Measurements from ENCODE around the gene ZFP36L1. TPM values are rescaled to one million over a fixed set of nuclear protein-coding genes. Genes with fewer than 3 reads are reported as not detected.

ZFP36L1 gene
- total RNA-seq, 3 donors from 2014 or later: 179 to 242 (median 210) TPM

- ATAC-seq: peak; percentile 48 to 50
- no peaks in the 10 kb centered on the region for H3K27me3 Mint-ChIP-seq (ENCODE audit: low read depth)
- DNase-seq: peak; percentile 80
- no peaks in the 10 kb centered on the region for H3K9me3 Mint-ChIP-seq
- H3K4me1 Mint-ChIP-seq (ENCODE audit: low read depth): peaks cover 50% of the 10 kb centered on the region
- peaks cover 9% of the 10 kb centered on the region for H3K36me3 Mint-ChIP-seq (ENCODE audit: insufficient read depth)
- H3K4me3 Mint-ChIP-seq: peak overlapping the region; percentile 96
Observed at GRCh38 chr14:68795597-68796417, 2.9 kb upstream of the ZFP36L1 start.

DNA sequence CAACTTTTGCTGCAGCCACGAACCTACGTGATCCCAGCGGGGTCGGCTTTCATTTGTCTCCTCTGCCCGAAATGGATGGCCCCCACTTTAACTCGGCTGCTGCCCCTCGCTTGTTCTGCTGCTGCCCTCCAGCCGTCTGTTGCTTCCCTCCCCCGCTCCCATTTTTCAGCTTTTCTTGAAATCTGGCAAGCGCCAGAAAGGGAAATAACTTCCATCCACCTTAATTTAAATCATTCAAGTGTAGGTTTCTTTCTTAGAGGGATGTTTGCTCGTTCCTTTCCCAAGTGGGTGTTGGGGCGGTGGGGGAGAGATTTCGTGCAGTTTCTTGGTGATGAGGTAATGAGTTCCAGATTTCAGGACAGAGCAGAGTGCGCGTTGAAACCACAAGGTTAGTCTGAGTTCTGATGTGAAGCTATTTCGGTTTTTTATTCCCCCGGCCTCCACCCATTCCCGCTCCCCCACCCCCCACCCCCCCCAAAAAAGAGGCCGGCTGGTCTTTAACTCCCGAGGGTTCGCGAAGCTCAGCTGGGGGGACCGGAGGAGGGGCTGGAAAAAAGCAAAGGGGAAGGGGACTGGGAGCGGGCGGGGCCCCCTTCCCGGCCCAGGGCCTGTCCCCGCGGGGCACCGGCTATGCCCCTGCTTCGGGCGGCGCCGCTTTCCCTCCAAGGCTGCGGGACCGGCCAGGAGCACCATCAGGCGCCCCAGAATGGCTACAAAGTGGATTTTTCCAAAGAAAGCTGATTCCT is 2.2 kb upstream of the ZFP36L1 start:
- H3K9me3 Mint-ChIP-seq: no peaks in the 10 kb centered on the region
- H3K36me3 Mint-ChIP-seq (ENCODE audit: insufficient read depth): peaks cover 16% of the 10 kb centered on the region
- ATAC-seq (peak; percentile 13 to 14), DNase-seq (peak; percentile 47)
- no peaks in the 10 kb centered on the region for H3K27me3 Mint-ChIP-seq (ENCODE audit: low read depth)
- H3K4me1 Mint-ChIP-seq (ENCODE audit: low read depth): peaks cover 45% of the 10 kb centered on the region
- peak overlapping the region; percentile 96 for H3K4me3 Mint-ChIP-seq

- peaks cover 45% of the 10 kb centered on the region for H3K4me1 Mint-ChIP-seq (ENCODE audit: low read depth)
- ATAC-seq: peak; percentile 27 to 30
- peaks cover 23% of the 10 kb centered on the region for H3K36me3 Mint-ChIP-seq (ENCODE audit: insufficient read depth)
- peak overlapping the region; percentile 96 for H3K4me3 Mint-ChIP-seq
- H3K27me3 Mint-ChIP-seq (ENCODE audit: low read depth): no peaks in the 10 kb centered on the region
- H3K9me3 Mint-ChIP-seq: no peaks in the 10 kb centered on the region
- peak; percentile 86 for DNase-seq
Observed at GRCh38 chr14:68794130-68794850, 1.4 kb upstream of the ZFP36L1 start.

GRCh38 chr14:68793734-68794129 is 865 bp upstream of the ZFP36L1 start:
- no peaks in the 10 kb centered on the region for H3K27me3 Mint-ChIP-seq (ENCODE audit: low read depth)
- no peak for DNase-seq
- no peaks in the 10 kb centered on the region for H3K9me3 Mint-ChIP-seq
- peaks cover 28% of the 10 kb centered on the region for H3K36me3 Mint-ChIP-seq (ENCODE audit: insufficient read depth)
- ATAC-seq: no peak
- peak overlapping the region; percentile 96 for H3K4me3 Mint-ChIP-seq
- H3K4me1 Mint-ChIP-seq (ENCODE audit: low read depth): peaks cover 47% of the 10 kb centered on the region

GRCh38 chr14:68792678-68792978 is 239 bp downstream of the ZFP36L1 start:
- peak overlapping the region; percentile 96 for H3K4me3 Mint-ChIP-seq
- no peaks in the 10 kb centered on the region for H3K9me3 Mint-ChIP-seq
- DNase-seq (no peak), ATAC-seq (no peak)
- no peaks in the 10 kb centered on the region for H3K27me3 Mint-ChIP-seq (ENCODE audit: low read depth)
- H3K4me1 Mint-ChIP-seq (ENCODE audit: low read depth): peaks cover 45% of the 10 kb centered on the region
- peaks cover 35% of the 10 kb centered on the region for H3K36me3 Mint-ChIP-seq (ENCODE audit: insufficient read depth)

DNA sequence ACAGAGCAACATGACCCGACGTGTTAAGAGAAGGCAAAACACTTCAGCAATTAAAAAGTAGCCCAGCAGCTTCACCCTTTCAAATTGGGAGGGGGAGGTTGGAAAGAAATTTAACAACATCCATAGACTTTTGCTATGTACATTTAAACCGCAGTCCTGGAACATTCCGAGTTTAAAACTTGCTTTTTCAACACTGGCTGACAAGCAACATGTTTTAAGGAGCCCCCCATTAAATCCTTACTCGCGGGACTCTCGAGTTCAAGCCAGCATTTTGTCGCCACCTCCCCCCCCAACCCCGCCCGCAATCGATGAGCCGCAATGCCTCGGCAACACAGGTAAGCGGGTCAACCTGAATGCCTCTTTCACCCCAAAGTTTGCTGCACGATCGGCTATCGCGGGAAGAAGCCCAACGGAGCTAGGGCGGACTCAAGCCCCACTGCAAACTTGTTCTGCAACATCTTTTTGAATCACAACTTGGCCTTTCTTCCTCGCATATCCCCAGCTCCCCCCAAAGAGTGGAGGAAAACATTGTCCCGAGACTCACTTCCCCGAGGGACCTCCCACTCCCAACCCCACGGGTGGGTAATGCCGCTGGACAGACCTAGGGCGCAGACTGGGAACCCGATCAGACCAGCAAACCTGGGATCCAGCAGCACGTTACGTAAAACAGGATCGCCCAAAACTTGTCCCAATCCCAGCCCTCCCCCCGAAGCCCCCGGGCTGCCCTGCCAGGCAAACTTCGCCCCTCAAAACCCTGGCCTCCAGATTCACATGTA is 777 bp downstream of the ZFP36L1 start:
- Mint-ChIP-seq H3K9me3 (no peaks in the 10 kb centered on the region), H3K4me1 (ENCODE audit: low read depth) (peaks cover 45% of the 10 kb centered on the region), H3K4me3 (peak overlapping the region; percentile 96), H3K27me3 (ENCODE audit: low read depth) (no peaks in the 10 kb centered on the region), H3K36me3 (ENCODE audit: insufficient read depth) (peaks cover 39% of the 10 kb centered on the region)
- no peak for DNase-seq
- no peak for ATAC-seq

DNA sequence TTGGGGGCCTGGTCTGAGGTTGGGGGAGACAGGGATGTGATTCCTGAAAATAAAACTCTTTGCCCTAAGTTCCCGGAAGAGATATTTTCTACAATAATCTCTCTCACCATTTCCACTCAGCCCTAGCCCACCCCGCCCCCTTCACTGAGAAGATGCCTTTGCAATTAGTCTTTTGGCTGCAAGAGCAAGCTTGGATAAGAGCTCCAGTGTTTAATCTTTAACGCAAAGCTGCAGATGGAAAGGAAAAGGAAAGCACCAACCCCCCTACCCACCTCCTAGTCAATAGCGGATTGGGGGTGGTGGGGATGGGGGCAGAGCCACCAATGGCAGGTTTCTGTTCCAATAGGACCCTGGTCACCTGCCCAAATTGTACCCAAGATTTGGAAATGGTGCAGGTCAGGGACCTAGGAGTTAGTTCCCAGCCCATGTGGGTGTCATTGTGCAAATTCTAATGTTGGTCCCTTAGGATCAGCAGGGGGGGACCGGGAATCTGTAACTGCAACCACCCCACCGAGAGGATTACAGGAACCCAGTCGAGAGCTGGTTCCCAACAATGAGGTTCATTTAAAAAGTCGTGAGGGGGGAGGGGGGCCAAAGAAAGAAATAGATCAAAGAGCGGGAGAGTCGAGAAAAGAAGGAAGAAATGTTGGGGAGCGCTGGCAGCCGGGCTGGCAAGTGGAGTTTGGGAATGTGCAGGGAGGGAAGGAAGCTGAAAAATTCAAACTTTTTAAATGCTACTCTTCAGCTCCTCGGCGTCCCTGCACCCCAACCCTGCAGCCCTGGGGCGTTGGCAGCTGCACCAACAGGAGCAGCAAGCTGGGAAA is 1.6 kb downstream of the ZFP36L1 start:
- peaks cover 43% of the 10 kb centered on the region for H3K36me3 Mint-ChIP-seq (ENCODE audit: insufficient read depth)
- H3K9me3 Mint-ChIP-seq: no peaks in the 10 kb centered on the region
- DNase-seq: no peak
- H3K4me1 Mint-ChIP-seq (ENCODE audit: low read depth): peaks cover 45% of the 10 kb centered on the region
- no peak for ATAC-seq
- H3K4me3 Mint-ChIP-seq: peak overlapping the region; percentile 96
- no peaks in the 10 kb centered on the region for H3K27me3 Mint-ChIP-seq (ENCODE audit: low read depth)

DNA sequence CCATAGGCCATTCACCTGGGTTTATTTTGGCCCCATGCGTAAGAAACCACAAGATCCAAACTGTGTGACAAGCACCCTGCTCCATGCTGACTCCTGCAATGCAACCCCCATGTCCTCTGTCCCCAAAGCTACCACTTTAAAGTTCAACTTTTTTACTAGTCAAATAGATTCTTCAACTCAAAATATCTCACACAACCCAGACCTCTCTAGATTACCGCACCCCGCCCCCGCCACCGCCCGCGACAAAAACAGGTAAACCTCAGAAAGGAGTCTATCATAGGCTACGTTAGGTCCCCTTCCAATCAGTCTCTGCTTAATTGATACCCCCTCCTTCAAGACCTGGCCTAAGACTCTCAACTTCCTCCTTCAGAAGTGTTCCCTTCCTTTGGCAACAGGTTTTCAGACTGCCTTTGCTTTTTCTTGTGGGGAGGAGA is 2.2 kb downstream of the ZFP36L1 start:
- peak; percentile 16 to 19 for ATAC-seq

DNA sequence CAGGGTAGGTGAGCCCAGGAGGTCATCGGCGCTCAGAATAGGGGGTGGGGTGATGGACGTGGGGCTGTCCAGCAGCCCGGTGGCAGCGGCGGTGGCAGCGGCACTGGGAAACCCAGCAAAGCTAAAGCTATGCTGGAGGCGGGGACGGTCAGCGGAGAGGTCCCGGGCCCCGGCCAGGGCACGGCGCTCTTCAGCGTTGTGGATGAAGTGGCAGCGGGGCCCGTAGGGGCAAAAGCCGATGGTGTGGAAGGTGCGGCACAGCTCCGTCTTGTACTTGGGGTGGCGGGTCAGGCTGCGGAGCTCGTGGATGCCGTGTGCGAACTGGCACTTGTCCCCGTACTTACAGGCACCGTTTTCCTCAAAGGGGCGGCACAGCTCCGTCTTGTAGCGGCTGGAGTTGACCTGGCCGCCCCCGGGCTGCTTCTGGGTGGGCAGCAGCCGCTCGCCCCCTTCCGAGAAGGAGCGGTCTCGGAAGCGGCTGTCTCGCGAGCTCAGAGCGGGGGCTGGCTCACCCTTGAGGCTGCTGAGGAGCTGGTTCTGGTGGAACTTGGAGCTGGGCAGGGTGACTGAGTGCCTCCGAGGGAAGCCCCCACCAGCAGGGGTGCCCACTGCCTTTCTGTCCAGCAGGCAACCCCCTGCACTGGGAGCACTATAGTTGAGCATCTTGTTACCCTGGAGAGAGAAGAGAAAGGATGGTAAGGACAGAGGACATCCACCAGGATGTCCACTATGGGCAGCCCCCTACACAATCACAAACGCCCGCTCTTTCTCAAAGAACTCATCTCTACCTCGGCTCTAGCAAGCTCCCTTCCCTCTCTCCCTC is 2.8 kb downstream of the ZFP36L1 start:
- no peak for DNase-seq
- H3K4me1 Mint-ChIP-seq (ENCODE audit: low read depth): peaks cover 54% of the 10 kb centered on the region
- H3K9me3 Mint-ChIP-seq: no peaks in the 10 kb centered on the region
- ATAC-seq: no peak
- H3K4me3 Mint-ChIP-seq: peak overlapping the region; percentile 96
- no peaks in the 10 kb centered on the region for H3K27me3 Mint-ChIP-seq (ENCODE audit: low read depth)
- peaks cover 43% of the 10 kb centered on the region for H3K36me3 Mint-ChIP-seq (ENCODE audit: insufficient read depth)

More for the DNA sequence above, 2.2 kb downstream of the ZFP36L1 start:
- Mint-ChIP-seq H3K4me1 (ENCODE audit: low read depth) (peaks cover 48% of the 10 kb centered on the region), H3K4me3 (peak overlapping the region; percentile 96), H3K27me3 (ENCODE audit: low read depth) (no peaks in the 10 kb centered on the region), H3K9me3 (no peaks in the 10 kb centered on the region), H3K36me3 (ENCODE audit: insufficient read depth) (peaks cover 43% of the 10 kb centered on the region)
- peak; percentile 58 for DNase-seq

GRCh38 chr14:68788996-68789820 is 3.7 kb downstream of the ZFP36L1 start:
- H3K36me3 Mint-ChIP-seq (ENCODE audit: insufficient read depth): peaks cover 43% of the 10 kb centered on the region
- no peaks in the 10 kb centered on the region for H3K27me3 Mint-ChIP-seq (ENCODE audit: low read depth)
- DNase-seq (peak; percentile 86), ATAC-seq (peak; percentile 36 to 42)
- peak overlapping the region; percentile 96 for H3K4me3 Mint-ChIP-seq
- peaks cover 55% of the 10 kb centered on the region for H3K4me1 Mint-ChIP-seq (ENCODE audit: low read depth)
- no peaks in the 10 kb centered on the region for H3K9me3 Mint-ChIP-seq

- H3K9me3 Mint-ChIP-seq: no peaks in the 10 kb centered on the region
- no peaks in the 10 kb centered on the region for H3K27me3 Mint-ChIP-seq (ENCODE audit: low read depth)
- no peak for ATAC-seq
Observed at GRCh38 chr14:68788275-68788995, 4.4 kb downstream of the ZFP36L1 start.

More at GRCh38 chr14:68788275-68788995, 4.4 kb downstream of the ZFP36L1 start:
- H3K36me3 Mint-ChIP-seq (ENCODE audit: insufficient read depth): peaks cover 43% of the 10 kb centered on the region
- no peak for DNase-seq
- H3K4me3 Mint-ChIP-seq: peak overlapping the region; percentile 96
- H3K4me1 Mint-ChIP-seq (ENCODE audit: low read depth): peaks cover 57% of the 10 kb centered on the region
